Measurements from ENCODE around the gene PIGR. TPM values are rescaled to one million over a fixed set of nuclear protein-coding genes. Genes with fewer than 3 reads are reported as not detected.

PIGR gene
- total and polyA plus RNA-seq, 8 donors, result 7.1 to 83.4 (median 33.5) TPM

GRCh38 chr1:206909883-206910318 lies 36.4 kb downstream of the PIGR start:
- FAIRE-seq, result no peak
- Histone ChIP-seq H3K9me3 (no peaks in the 10 kb centered on the region), H3K36me3 (no peaks in the 10 kb centered on the region), H3K27ac (peak overlapping the region; percentile 59 to 93 (median 74)), H3K4me3 (peak overlapping the region; percentile 23 to 49 (median 38)), H3K27me3 (no peaks in the 10 kb centered on the region), H3K4me1 (peaks cover 0 to 27% (median 7%) of the 10 kb centered on the region in 3 donors)
- DNase-seq, result peak in 1 of 6 donors; percentile 77
- TF ChIP-seq CTCF (IDR thresholded peaks at IDR 0.05), result no peak
- intact Hi-C loops (cut with DNase I), result loop anchor here in 2 of 3 donors (5.0 to 10.0 kb wide), 3 partner anchors 173 to 425 kb away; no protein-coding TSS in a partner anchor
- peak in 3 of 4 donors; percentile 3 to 13 (median 4) for ATAC-seq
- WGBS, 2 donors, result 31 to 37% methylated on average over 13 to 14 of the region's 14 CpGs

- no peak for FAIRE-seq
- H3K4me3 ChIP-seq, result peak overlapping the region; percentile 23 to 49 (median 38)
Observed at GRCh38 chr1:206909161-206909882, 36.9 kb downstream of the PIGR start.

DNA sequence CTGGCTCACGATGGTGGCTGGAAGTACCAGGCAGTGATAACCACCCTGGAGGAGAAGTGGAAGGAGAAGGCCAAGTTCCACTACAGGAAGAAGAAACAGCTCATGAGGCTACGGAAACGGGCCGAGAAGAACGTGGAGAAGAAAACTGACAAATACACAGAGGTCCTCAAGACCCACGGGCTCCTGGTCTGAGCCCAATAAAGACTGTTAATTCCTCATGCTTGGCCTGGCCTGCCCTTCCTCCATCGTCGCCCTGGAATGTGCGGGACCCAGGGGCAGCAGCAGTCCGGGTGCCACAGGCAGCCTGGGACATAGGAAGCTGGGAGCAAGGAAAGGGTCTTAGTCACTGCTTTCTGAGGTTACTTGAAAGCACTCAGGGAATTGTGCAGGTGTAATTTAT lies 38.2 kb downstream of the PIGR start:
- Histone ChIP-seq H3K27ac (no peak overlapping the region), H3K27me3 (no peaks in the 10 kb centered on the region), H3K4me3 (no peak overlapping the region), H3K36me3 (no peaks in the 10 kb centered on the region), H3K4me1 (peaks cover 0 to 27% (median 7%) of the 10 kb centered on the region in 3 donors), H3K9me3 (no peaks in the 10 kb centered on the region)
- WGBS, 2 donors, result 76 to 82% methylated on average over 10 of the region's 10 CpGs
- FAIRE-seq (no peak), ATAC-seq (no peak), DNase-seq (no peak)
- intact Hi-C loops (cut with DNase I), result no loop called here
- TF ChIP-seq CTCF (IDR thresholded peaks at IDR 0.05), result no peak

More at GRCh38 chr1:206909161-206909882, 36.9 kb downstream of the PIGR start:
- no peaks in the 10 kb centered on the region for H3K36me3 ChIP-seq
- peak overlapping the region; percentile 59 to 93 (median 74) for H3K27ac ChIP-seq
- intact Hi-C loops (cut with DNase I), result no loop called here
- no peak for TF ChIP-seq CTCF (IDR thresholded peaks at IDR 0.05)
- H3K27me3 ChIP-seq, result no peaks in the 10 kb centered on the region
- 1% methylated on average over 48 to 69 of the region's 69 CpGs for WGBS, 2 donors
- peak; percentile 87 to 93 (median 91) for DNase-seq
- no peaks in the 10 kb centered on the region for H3K9me3 ChIP-seq
- H3K4me1 ChIP-seq, result peaks cover 0 to 27% (median 7%) of the 10 kb centered on the region in 3 donors
- ATAC-seq, result peak; percentile 83 to 89 (median 86)

GRCh38 chr1:206907304-206907991 lies 38.8 kb downstream of the PIGR start:
- FAIRE-seq (no peak), DNase-seq (peak in 3 of 6 donors; percentile 30 to 62 (median 32)), ATAC-seq (no peak)
- no peaks in the 10 kb centered on the region for H3K36me3 ChIP-seq
- no peaks in the 10 kb centered on the region for H3K9me3 ChIP-seq
- no peak overlapping the region for H3K4me3 ChIP-seq
- H3K27ac ChIP-seq, result no peak overlapping the region
- no peak for TF ChIP-seq CTCF (IDR thresholded peaks at IDR 0.05)
- WGBS, 2 donors, result 75 to 82% methylated on average over 23 of the region's 23 CpGs
- H3K4me1 ChIP-seq, result peaks cover 0 to 27% (median 7%) of the 10 kb centered on the region in 3 donors
- intact Hi-C loops (cut with DNase I), result no loop called here
- no peaks in the 10 kb centered on the region for H3K27me3 ChIP-seq
